WI38 (cell line): ENCODE data around the gene ST3GAL5.
"Not testable (repeated sequence)": the region's sequence is repeated elsewhere in the genome, so short reads cannot be mapped to it uniquely, and the experiment has no call there.

Source experiments
- H3K4me3 ChIP-seq: 2 replicates; pipeline ENCODE4 v1.5.1; 2011; ENCODE audit warnings: low read depth, mild to moderate bottlenecking, control low read depth, low read length
- TF ChIP-seq, protein P1 (sequence below): IDR thresholded peaks from 2 replicates; pipeline ENCODE4 v1.5.1; 2012; ENCODE audit warnings: low read depth, mild to moderate bottlenecking, control low read depth, low read length

ST3GAL5 gene

GRCh38 chr2:85933753-85934594, 45.2 kb upstream of the ST3GAL5 start:
- H3K4me3 ChIP-seq: no peak overlapping the region
- TF ChIP-seq, protein P1, sequence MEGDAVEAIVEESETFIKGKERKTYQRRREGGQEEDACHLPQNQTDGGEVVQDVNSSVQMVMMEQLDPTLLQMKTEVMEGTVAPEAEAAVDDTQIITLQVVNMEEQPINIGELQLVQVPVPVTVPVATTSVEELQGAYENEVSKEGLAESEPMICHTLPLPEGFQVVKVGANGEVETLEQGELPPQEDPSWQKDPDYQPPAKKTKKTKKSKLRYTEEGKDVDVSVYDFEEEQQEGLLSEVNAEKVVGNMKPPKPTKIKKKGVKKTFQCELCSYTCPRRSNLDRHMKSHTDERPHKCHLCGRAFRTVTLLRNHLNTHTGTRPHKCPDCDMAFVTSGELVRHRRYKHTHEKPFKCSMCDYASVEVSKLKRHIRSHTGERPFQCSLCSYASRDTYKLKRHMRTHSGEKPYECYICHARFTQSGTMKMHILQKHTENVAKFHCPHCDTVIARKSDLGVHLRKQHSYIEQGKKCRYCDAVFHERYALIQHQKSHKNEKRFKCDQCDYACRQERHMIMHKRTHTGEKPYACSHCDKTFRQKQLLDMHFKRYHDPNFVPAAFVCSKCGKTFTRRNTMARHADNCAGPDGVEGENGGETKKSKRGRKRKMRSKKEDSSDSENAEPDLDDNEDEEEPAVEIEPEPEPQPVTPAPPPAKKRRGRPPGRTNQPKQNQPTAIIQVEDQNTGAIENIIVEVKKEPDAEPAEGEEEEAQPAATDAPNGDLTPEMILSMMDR: no peak

GRCh38 chr2:85931151-85931550, 42.4 kb upstream of the ST3GAL5 start:
- H3K4me3 ChIP-seq: not testable (repeated sequence)

DNA sequence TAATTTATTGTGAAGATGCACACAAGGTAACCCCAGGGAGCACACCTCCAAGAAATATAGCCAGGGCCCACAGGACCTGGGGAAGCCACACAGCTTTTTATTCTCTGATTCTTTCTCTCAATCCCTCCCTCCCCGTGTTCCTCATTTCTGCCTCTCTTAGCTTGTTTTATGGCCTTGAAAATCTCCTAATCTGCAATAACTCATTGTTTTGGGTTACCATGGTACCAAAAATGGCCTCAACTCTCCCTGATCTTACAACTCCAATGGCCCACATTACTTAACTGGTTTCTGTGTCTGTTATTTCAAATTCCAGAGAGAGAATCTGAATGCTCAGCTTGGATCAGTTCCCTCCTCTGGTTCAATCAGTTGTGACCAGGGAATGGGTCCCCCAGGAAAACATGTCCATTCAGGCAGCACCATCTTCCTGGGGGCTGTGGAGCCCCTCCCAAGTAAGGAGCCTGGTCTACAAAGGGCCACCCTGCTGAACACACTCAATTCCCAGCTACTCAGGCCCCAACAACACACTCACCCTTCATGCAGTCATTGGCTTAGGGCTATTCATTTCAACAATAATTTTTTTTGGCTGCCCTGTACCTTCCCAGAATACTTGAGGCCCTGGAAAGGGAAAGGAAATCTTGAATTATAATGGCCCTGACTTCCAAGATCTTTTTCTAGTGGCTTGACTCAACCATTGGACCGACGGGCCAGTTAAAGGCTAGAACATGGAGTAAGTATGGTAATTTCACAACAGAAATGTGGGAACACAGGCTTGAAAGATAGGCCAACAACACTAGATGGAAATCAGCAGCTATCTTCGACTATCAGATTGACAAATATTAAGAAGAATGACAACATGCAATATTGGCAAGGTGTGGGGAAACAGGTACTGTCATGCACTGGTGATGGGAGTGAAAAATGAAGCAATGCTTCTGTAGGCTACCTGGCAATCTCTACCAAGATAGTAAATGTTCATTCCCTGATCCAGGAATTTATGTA, 41.6 kb upstream of the ST3GAL5 start:
- TF ChIP-seq, protein P1: no peak
- H3K4me3 ChIP-seq: no peak overlapping the region

GRCh38 chr2:85929096-85930050, 40.6 kb upstream of the ST3GAL5 start:
- no peak overlapping the region for H3K4me3 ChIP-seq
- TF ChIP-seq, protein P1: no peak

GRCh38 chr2:85926931-85927661, 38.3 kb upstream of the ST3GAL5 start:
- H3K4me3 ChIP-seq: no peak overlapping the region
- TF ChIP-seq, protein P1: no peak

DNA sequence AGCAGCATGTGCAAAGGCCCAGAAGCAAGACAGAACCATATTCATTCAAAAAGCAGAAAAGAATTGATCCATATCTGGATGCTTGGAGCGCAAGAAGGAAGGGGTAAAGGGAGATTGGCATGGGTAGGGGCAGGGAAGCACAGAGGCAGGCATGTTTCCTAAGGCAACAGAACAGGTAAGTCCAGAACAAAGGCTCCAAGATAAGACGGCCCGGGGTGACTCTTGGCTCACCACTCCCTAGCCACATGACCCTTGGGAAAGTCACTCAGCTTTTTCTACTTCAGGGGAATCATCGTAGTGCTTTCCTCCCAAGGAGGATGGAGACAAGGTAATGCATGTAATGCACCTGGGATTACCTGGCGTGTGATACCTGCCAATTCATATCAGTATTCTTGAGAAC, 37.7 kb upstream of the ST3GAL5 start:
- TF ChIP-seq, protein P1: no peak
- H3K4me3 ChIP-seq: no peak overlapping the region
